Breast epithelium (tissue), 4 donors: ENCODE data around the gene DHRS12. TPM values are rescaled to one million over a fixed set of nuclear protein-coding genes. Genes with fewer than 3 reads are reported as not detected.

ENCODE experiments used
- DNase-seq, 2 donors: peaks; one replicate each; pipeline ENCODE4 v3.0.0-alpha.2; 2019; ENCODE audit warnings: low spot score in 2 of 2
- H3K27ac ChIP-seq, 2 donors: fragments of 200-600 bp; sonication (generic) in 1 of 2; one replicate each; pipeline ENCODE4 v1.5.1; 2016 to 2019; ENCODE audit warnings: mild to moderate bottlenecking in 1 of 2
- H3K27me3 ChIP-seq, 2 donors: fragments of 200-600 bp; sonication (generic) in 1 of 2; one replicate each; pipeline versions ENCODE4 v1.5.1 to v1.6.0; 2017 to 2019; ENCODE audit warnings: control low read depth in 1 of 2, mild to moderate bottlenecking in 1 of 2
- H3K36me3 ChIP-seq: fragments of 200-600 bp; one replicate; pipeline ENCODE4 v1.5.1; 2019
- H3K4me1 ChIP-seq, 2 donors: fragments of 200-600 bp; sonication (generic); one replicate each; pipeline ENCODE4 v1.5.1; 2016 to 2019; ENCODE audit warnings: control low read depth in 1 of 2
- H3K4me3 ChIP-seq, 3 donors: fragments of 200-600 bp; sonication (generic); 1 replicate in 2 of 3; 2 replicates in 1 of 3; pipeline ENCODE4 v1.5.1; 2016 to 2019; ENCODE audit warnings: mild to moderate bottlenecking in 3 of 3, moderate library complexity in 2 of 3
- H3K9me3 ChIP-seq, 2 donors: fragments of 200-600 bp; sonication (generic) in 1 of 2; one replicate each; pipeline ENCODE4 v1.5.1; 2016 to 2019; ENCODE audit warnings: control low read depth in 1 of 2
- POLR2A ChIP-seq: fragments of 450-650 bp; IDR thresholded peaks from one replicate; pipeline ENCODE4 v1.6.1; 2016; ENCODE audit warnings: antibody characterized with exemption, mild to moderate bottlenecking, moderate library complexity
- POLR2AphosphoS5 ChIP-seq, 3 donors: sonication (generic); formaldehyde crosslinking; IDR thresholded peaks; one replicate each; pipeline ENCODE4 v1.6.1; 2017; ENCODE audit warnings: antibody characterized with exemption in 3 of 3
- intact Hi-C: fragments of 100-400 bp; cut with DNase I; formaldehyde crosslinking; loops from one replicate; pipeline ENCODE4 v1.15.1; 2023; ENCODE audit warnings: low total_unique reads
- total RNA-seq, 3 donors: library from RNA; depleted of rRNA; stranded (reverse); fragments of >200 nt; gene quantifications; one replicate each; pipeline ENCODE4 v1.1.0, GENCODE V29; 2016
- TF ChIP-seq, protein P1 (sequence below), 3 donors: fragments of 450-650 bp; IDR thresholded peaks; one replicate each; pipeline ENCODE4 v1.5.1; 2016 to 2017; ENCODE audit warnings: antibody characterized with exemption in 3 of 3, mild to moderate bottlenecking in 3 of 3, moderate library complexity in 3 of 3

The DHRS12 gene
- total RNA-seq, 3 donors from 2014 or later, result 16.2 to 35.7 (median 16.4) TPM

DNA sequence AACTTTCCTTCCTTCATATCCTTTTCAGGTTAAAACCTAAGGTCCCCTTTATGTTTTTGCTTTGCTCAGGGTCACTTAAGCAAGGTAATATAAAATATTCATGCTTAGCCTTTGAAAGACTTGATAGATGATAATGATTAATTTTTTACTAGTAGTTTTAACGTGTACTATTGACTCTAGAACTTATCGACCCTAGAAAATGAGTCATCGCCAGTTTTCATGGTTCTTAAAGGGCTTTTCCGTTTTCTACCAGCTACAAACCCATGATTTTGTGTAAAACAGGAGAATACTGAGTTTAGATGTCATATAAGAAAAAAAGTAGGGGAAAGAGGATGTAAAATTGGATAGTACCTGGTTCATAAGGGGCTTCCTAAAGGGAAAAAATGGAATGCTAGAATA is 75.7 kb downstream of the DHRS12 start:
- Histone ChIP-seq H3K9me3 (no peaks in the 10 kb centered on the region), H3K27ac (no peak overlapping the region), H3K4me3 (no peak overlapping the region), H3K4me1 (peaks cover 11 to 12% of the 10 kb centered on the region in 2 donors), H3K27me3 (no peaks in the 10 kb centered on the region), H3K36me3 (no peaks in the 10 kb centered on the region)
- no peak for TF ChIP-seq POLR2A
- TF ChIP-seq POLR2AphosphoS5 (IDR thresholded peaks at IDR 0.05), result no peak
- TF ChIP-seq, protein P1, sequence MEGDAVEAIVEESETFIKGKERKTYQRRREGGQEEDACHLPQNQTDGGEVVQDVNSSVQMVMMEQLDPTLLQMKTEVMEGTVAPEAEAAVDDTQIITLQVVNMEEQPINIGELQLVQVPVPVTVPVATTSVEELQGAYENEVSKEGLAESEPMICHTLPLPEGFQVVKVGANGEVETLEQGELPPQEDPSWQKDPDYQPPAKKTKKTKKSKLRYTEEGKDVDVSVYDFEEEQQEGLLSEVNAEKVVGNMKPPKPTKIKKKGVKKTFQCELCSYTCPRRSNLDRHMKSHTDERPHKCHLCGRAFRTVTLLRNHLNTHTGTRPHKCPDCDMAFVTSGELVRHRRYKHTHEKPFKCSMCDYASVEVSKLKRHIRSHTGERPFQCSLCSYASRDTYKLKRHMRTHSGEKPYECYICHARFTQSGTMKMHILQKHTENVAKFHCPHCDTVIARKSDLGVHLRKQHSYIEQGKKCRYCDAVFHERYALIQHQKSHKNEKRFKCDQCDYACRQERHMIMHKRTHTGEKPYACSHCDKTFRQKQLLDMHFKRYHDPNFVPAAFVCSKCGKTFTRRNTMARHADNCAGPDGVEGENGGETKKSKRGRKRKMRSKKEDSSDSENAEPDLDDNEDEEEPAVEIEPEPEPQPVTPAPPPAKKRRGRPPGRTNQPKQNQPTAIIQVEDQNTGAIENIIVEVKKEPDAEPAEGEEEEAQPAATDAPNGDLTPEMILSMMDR (IDR thresholded peaks at IDR 0.05), result no peak
- intact Hi-C loops, result no loop called here
- DNase-seq, result no peak

DNA sequence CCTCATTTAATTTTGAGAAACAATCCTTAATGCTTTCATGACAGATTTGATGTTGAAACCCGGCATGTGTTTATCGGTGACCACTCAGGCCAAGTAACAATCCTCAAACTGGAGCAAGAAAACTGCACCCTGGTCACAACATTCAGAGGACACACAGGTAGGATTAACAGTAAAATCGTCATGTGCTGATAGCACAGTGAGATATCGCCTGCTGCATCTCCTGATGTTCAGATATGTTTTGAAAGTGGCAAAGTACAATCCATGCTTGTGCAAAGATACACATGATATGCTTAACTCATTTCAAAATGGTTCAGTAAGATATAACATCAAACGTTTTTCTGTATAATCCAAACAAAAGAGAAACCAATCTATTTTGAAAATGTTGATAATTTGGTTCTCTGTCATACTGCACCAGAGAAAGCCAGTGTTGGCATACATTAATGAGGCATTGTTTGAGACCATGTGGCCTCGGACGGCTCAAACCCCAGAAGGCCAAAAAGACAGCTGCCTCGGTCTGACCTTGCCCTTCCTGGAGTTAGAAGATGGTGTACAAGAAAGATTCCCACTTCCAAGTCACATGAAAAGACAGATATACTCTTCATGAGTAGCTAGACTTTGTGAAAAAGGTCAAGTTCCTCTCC is 76.2 kb downstream of the DHRS12 start:
- TF ChIP-seq, protein P1 (IDR thresholded peaks at IDR 0.05), result no peak
- no peak for TF ChIP-seq POLR2AphosphoS5 (IDR thresholded peaks at IDR 0.05)
- TF ChIP-seq POLR2A, result no peak
- H3K27ac ChIP-seq, result no peak overlapping the region
- no peaks in the 10 kb centered on the region for H3K36me3 ChIP-seq
- no peak overlapping the region for H3K4me3 ChIP-seq
- H3K27me3 ChIP-seq, result no peaks in the 10 kb centered on the region
- peaks cover 11 to 12% of the 10 kb centered on the region in 2 donors for H3K4me1 ChIP-seq
- no peaks in the 10 kb centered on the region for H3K9me3 ChIP-seq
- no peak for DNase-seq
- intact Hi-C loops, result no loop called here

DNA sequence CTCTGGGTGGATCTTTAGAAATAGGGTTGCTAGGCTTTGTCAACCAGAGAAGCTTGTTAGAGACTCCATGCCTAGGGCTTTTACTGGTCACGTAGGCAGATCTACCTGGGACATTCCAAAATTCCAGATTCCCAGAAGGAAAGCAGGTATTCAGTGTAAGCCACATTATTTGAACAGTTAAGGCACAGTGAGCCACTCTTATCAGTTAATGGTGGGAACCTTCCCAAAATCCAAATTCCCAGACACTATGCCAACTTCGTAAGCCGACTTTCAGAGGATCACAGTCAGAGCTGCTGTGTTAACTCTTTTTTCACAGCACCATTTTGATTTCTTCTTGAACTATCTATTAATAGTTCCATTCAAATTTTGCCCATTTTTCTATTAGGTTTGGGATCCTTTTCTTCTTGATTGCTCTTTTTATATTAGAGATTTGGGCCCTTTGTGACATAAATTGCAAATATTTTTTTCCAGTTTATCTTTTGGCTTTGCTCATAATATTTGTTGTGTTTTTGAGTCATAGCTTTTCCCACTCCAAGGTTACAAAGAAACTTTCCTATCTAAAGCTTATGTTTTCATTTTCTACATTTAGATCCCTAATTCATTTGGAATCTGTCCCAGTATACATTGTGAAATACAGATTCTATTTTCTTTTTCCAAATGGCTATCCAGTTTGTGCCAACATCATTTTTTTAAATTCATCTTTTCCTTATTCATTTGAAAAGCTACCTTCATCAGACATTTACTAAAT is 77.3 kb downstream of the DHRS12 start:
- Histone ChIP-seq H3K36me3 (no peaks in the 10 kb centered on the region), H3K4me3 (no peak overlapping the region), H3K4me1 (peaks cover 10 to 12% of the 10 kb centered on the region in 2 donors), H3K9me3 (no peaks in the 10 kb centered on the region), H3K27ac (no peak overlapping the region), H3K27me3 (no peaks in the 10 kb centered on the region)
- intact Hi-C loops, result no loop called here
- TF ChIP-seq, protein P1 (IDR thresholded peaks at IDR 0.05), result no peak
- TF ChIP-seq POLR2A, result no peak
- TF ChIP-seq POLR2AphosphoS5 (IDR thresholded peaks at IDR 0.05), result no peak
- no peak for DNase-seq

DNA sequence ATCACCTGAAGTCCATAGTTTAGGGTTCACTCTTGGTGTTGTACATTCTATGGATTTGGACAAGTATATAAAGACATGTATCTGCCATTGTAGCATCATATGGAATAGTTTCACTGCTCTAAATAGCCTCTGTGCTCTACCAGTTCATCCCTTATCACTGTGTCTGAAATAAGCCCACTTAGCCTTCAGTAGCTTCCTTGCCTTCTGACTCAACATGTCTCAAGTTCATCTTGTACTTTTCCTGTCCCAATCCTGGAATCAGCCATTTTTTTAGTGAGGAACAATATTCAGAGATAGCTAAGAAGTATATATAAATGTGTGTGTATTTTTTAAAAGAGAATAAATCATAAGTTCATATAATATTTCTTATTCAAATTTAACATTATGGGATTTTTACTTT is 79.2 kb downstream of the DHRS12 start:
- H3K36me3 ChIP-seq, result no peaks in the 10 kb centered on the region
- no peak overlapping the region for H3K4me3 ChIP-seq
- intact Hi-C loops, result no loop called here
- H3K27me3 ChIP-seq, result no peaks in the 10 kb centered on the region
- H3K9me3 ChIP-seq, result no peaks in the 10 kb centered on the region
- TF ChIP-seq, protein P1 (IDR thresholded peaks at IDR 0.05), result no peak
- no peak for TF ChIP-seq POLR2A
- no peak for TF ChIP-seq POLR2AphosphoS5 (IDR thresholded peaks at IDR 0.05)
- no peaks in the 10 kb centered on the region for H3K4me1 ChIP-seq
- no peak for DNase-seq
- no peak overlapping the region for H3K27ac ChIP-seq

DNA sequence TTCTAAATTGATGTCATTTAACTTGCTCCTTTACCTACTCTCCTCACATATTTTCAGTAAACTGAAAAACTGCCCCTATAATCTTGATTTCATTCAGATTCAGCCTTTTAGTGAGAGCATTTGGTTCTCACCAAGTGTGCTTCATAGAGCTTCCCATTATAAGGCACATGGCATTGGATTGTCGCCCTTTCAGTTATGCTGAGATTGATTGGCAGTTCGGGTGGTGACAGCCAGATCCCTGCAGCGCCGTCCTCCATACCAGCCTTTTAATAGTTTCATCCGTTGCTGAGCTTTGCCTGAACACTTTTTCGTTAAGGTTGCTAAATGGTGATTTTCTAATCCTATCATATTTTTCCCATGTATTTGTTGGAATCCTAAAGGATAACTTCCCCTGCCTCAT is 80.4 kb downstream of the DHRS12 start:
- intact Hi-C loops, result no loop called here
- H3K27ac ChIP-seq, result no peak overlapping the region
- no peaks in the 10 kb centered on the region for H3K9me3 ChIP-seq

More for the DNA sequence above, 80.4 kb downstream of the DHRS12 start:
- H3K4me3 ChIP-seq, result no peak overlapping the region
- H3K36me3 ChIP-seq, result no peaks in the 10 kb centered on the region
- H3K4me1 ChIP-seq, result no peaks in the 10 kb centered on the region
- no peak for DNase-seq
- TF ChIP-seq POLR2AphosphoS5 (IDR thresholded peaks at IDR 0.05), result no peak
- TF ChIP-seq, protein P1 (IDR thresholded peaks at IDR 0.05), result no peak
- TF ChIP-seq POLR2A, result no peak
- H3K27me3 ChIP-seq, result no peaks in the 10 kb centered on the region
